Hematopoietic multipotent progenitor cell treated with erythropoietin and hydrocortisone succinate and interleukin-3 and kit ligand, for 6 days (in vitro differentiated cells): ENCODE measurements around the gene GOLGA7B.

Source experiments
- DNase-seq: peaks from one replicate; pipeline ENCODE4 v3.0.0-alpha.2; 2015

Gene GOLGA7B

DNA sequence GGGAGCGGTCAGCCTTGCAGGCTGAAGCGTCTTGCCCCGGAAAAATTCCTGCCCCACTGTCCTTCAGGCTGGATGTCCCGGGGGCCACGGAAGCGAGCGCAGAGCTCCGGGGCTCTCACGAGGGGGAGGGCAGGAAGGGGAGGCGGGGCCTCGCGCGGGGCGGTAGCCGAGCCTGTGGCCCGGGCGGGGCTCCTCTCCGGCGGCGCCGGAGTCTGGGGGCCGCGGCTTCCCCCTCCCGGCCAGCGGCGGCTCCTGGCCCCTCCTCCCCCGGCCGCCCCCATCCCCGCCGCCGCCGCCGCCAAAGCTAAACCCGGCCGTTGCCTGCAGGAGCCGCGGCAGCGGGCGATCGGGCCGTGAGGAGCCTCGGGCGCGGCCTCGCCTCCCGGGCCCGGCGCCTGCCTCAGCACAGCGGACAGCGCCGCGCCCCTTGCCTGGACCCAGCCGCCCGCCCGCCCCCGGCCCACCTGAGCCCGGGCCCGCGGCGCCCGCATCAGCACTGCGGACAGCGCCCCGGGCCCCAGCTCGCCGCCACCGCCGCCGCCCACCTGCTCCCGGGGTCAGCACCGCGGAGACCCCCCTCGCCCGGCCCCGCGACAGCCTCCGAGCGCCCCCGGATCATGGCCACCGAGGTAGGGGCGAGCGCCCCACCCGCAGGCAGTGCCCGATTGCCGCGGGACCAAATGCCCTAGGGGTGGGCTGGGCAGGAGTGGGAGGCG is at the start of gene GOLGA7B:
Gene GOLGA7B, plus strand, starts transcription at position 157 of the 716 bp plus-strand sequence. Its CDS starts 461 bp downstream, at position 618.
- peak; percentile 47 for DNase-seq

DNA sequence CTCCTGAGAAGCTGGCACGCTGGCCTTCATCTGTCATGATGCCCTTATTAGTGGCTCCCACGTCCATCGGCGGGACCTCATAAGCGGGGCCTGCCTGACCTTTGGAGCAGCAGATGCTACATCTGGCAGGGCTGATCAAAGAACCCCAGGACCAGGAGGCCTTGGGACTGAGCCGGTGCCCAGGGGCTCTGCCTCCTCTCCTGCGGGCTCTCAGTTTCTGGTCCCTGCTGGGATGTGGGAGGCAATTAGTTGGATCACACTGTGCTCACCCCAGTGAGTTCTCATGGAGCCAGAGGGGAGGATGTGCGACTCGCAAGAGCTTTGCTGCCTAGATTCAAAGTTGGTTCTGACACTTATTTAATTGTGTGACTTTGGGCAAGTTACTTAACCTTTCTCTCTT is 49.2 kb upstream of the GOLGA7B start:
- DNase-seq, result no peak

DNA sequence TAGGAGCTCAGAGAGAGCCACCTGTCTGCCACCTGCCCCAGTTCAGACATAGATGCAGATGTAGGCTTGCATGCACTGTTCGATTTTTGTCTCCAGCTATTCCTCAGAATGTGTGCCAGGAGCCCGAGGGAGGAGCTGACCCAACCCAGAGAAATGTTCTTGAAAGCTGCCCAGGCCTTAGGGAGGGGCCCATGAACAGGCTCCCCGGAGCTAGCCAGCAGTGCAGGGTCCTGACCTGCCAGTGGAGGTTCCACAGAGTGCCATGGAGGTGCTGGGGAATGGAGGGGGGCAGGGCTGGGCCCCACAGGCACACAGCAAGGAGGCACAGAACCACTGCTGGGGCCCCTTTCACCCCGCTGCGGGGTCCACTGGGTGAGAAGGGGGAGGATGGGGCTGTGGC is 48.2 kb upstream of the GOLGA7B start:
- DNase-seq, result no peak

GRCh38 chr10:97805096-97805884 is 44.4 kb upstream of the GOLGA7B start:
- no peak for DNase-seq

GRCh38 chr10:97805949-97806348 is 43.7 kb upstream of the GOLGA7B start:
- DNase-seq, result no peak

- no peak for DNase-seq
Measured at GRCh38 chr10:97810446-97810845, 39.2 kb upstream of the GOLGA7B start.

GRCh38 chr10:97811958-97812357 is 37.7 kb upstream of the GOLGA7B start:
- no peak for DNase-seq

GRCh38 chr10:97812696-97813095 is 36.9 kb upstream of the GOLGA7B start:
- DNase-seq, result no peak

DNA sequence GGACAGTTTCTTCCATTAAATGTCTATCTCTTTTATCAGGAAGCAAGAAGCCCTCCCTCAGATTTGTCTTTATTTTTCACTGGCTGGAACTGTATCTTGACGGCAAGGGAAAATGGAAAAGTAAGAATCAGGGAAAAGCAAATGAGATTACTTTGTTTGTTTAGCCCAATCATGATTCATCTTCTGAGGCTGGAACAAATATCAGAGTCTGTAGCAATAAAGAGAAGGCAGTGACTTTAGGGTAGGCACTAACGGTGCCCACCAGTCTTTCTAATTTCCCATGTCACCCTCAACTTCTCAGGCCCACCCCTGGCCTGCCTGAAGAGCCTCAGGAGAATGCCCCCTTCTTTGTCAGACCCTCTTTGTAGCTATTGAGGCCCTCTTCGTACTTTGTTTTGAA is 36.3 kb upstream of the GOLGA7B start:
- no peak for DNase-seq

GRCh38 chr10:97814996-97815395 is 34.6 kb upstream of the GOLGA7B start:
- no peak for DNase-seq

GRCh38 chr10:97816609-97817008 is 33.0 kb upstream of the GOLGA7B start:
- no peak for DNase-seq

DNA sequence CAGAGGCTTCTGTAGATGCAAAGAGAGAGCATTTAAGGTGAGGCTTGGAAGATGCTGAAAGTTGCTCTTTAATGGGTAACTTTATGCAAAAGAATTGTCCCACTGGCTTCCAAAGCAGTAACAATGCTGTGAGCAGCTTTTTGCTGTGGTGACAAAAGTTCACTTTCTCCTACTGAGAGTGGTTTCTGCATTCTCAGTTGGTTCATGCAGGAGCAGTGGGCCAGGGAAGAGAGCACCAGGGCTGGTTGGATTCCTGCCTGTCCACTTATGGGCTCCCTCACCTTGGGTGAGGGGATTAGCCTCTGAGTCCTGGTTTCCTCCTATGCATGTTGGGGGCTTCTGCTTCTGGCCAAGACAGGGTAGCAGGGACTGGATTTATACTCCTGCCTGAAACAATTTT is 31.1 kb upstream of the GOLGA7B start:
- DNase-seq, result no peak

DNA sequence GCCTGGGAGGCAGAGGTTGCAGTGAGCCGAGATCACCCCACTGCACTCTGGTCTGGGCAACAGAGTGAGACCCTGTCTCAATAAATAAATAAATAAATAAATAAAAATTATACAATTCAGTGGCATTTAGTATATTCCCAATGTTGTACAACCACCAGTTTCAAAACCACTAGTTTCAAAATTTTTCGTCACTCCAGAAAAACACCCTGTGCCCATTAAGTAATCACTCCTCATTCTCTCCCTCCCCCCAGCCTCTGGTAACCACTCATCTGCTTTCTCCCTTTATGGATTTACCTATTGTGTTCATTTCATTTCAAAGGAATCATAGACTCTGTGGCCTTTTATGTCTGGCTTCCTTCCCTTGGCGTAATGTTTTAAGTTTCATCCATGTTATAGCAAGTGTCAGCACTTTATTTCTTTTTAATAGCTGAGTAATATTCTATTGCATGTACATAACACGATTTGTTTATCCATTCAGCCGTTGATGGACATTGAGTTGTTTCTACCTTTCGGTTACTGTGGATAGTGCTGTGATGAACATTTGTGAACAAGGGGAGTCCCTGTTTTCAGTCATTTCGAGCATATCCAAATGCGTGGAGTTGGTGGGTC is 29.4 kb upstream of the GOLGA7B start:
- DNase-seq, result no peak

DNA sequence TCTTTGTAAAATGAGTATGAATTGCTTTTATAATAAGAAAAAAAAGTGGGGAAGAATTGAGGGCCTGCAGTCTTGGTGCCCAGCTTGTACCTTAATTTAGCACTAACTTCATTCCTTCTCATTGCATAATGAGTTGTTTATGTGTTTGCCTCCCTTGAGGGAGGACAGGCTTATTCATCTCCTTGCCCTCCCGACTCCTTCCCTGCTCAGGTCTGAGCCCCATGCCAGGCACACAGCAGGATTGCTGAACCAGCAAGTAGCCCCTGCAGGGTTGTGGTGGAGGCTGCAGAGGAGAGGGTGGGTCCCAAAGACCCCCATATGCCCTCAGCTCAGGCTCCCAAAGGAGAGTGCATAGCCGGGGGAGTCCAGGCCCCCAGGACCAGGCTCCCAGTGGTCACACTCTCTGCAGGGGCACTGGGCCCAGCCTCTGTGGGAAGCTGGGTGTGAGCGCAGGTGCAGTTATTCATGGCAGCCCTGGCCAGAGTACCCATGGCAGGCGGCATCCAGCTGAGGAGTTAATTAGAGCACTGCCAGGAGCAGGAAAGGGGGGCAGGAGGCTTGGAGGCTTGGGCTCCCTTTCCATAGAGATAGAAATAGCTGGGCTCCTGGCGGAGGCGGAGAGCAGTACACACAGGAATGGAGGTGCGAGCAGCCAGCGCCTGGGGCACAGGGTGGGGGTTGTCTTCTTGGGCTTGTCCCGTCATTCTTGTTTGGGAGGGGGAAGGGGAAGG is 28.2 kb upstream of the GOLGA7B start:
- no peak for DNase-seq

- DNase-seq, result no peak
Measured at GRCh38 chr10:97822261-97822687, 27.4 kb upstream of the GOLGA7B start.

- no peak for DNase-seq
Measured at GRCh38 chr10:97823734-97824133, 25.9 kb upstream of the GOLGA7B start.

DNA sequence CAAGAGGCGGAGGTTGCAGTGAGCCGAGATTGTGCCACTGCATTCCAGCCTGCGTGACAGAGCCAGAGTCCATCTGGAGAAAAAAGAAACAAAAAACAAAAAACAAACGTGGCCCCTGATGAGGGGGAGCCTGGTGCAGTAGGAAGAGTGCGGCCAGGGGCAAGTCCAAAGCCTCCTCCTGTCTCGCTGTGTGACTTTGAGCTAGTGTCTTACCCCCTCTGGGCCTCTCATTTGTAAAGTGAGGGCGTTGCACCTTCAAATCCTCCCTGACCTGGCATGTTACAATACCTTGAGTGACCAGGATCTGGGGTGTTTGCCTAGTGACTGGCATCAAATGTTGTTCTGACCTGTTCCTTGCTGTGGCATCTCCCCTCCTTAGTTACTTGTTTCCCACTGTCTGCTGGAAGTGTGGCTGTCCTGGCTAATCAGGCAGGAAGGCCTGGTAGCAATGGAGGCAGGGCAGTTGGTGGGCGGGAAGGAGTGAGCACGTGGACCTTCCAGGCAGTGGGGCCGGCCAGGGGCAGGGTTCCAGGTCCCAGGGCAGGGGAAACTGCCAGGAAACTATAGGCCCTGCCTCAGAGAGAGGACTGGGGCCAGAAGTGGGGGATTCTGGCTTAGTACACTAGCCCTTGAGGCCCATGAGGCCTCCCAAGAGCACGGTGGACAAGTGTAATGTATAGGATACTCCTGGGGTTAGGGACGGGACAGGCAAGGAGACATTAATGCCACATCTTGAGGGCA is 24.5 kb upstream of the GOLGA7B start:
- no peak for DNase-seq

DNA sequence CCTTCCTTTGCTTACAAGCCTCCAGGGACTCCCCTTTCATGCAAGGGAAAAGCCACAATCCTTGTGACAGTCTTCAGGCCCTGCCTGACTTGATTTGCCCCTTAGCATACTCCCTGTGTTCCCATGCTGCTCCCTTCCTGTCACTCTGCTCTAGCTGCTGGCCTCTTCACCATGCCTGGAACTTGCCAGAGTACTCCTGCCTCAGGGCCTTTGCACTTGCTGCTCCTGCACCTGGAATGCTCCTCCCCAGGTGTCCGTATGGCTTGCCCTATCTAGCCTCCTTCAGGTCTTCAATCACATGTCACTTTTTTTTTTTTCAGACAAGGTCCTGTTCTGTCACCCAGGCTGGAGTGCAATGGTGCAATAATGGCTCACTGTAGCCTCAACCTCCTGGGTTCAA is 22.8 kb upstream of the GOLGA7B start:
- no peak for DNase-seq

DNA sequence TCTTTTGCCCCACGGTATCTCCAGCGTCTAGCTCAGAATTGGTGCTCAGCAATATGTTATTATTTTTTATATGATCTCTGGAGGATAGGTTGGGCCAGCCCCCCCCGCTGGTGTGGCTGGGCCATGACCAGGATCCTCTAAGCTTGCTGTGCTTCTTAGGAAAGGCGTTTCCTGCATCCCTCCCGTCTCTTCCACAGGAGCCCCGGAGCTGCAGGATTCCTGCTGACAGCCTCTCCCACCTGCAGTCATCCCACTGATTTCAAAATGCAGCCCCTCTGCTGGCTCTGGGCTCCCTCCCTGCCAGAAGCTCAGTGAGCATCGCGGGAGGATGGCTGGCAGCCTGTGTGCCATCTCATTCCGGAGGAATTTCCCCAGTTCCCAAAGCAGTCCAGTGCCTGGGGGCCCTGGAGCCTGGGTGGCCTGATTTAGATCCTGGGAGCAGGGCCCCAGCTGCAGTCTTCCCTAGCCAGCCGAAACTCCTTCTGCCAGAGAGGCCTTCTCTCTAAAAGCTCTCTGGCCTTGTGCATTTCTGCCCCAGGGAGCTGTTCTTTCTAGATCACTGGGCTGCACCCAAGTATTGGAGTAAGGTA is 21.8 kb upstream of the GOLGA7B start:
- no peak for DNase-seq

DNA sequence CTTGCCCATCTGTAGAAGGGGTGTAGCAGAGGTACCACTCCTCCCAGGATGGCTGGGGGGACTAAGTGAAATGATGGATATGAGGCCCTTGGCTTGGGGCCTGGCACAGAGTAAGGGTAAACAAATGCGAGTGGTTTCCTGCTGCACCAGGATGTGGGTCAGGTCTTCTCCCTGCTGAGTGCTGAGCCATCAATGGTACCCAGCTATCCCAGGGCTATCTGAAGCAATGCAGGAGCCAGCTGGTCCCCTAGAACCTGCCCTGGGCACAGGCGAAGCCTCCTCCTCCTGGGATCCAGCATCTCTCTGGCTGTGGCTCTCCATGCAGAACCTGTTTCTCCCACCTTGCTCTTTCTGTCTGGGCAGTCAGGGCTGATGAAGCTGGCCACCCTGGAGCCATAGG is 20.9 kb upstream of the GOLGA7B start:
- DNase-seq, result no peak

- DNase-seq, result no peak
Measured at GRCh38 chr10:97830064-97830463, 19.6 kb upstream of the GOLGA7B start.

GRCh38 chr10:97831259-97831658 is 18.4 kb upstream of the GOLGA7B start:
- DNase-seq, result no peak
